WTC11 (cell line): ENCODE data around the gene ABCA12.

Source experiments
- TEAD1 ChIP-seq: sonication (generic); formaldehyde crosslinking; IDR thresholded peaks from 2 replicates; pipeline ENCODE4 v1.8.0; 2022; ENCODE audit warnings: mild to moderate bottlenecking, missing genetic modification reagents
- ZNF232 ChIP-seq: sonication (generic); formaldehyde crosslinking; IDR thresholded peaks from 2 replicates; pipeline ENCODE4 v1.8.0; 2022; ENCODE audit warnings: mild to moderate bottlenecking, missing genetic modification reagents

GRCh38 chr2:215136669-215137328, 1.6 kb downstream of the ABCA12 start:
- TF ChIP-seq ZNF232 (no peak), TEAD1 (CRISPR knock-in tag) (no peak)
